Measurements from ENCODE around the gene EIF2A.
"Not testable (repeated sequence)": the region's sequence is repeated elsewhere in the genome, so short reads cannot be mapped to it uniquely, and the experiment has no call there.

EIF2A gene

GRCh38 chr3:150546226-150547044 is at the start of gene EIF2A, which contains the start of gene SERP1:
TSS of gene EIF2A (plus strand) at chr3:150546787. CDS start at chr3:150546803, 16 bp downstream.
TSS of gene SERP1 (minus strand) at chr3:150546496. CDS start at chr3:150546135, 361 bp downstream.
- DNase-seq, result peak; percentile 97

- DNase-seq, result no peak
These were observed 48.6 kb upstream of the EIF2A start for GRCh38 chr3:150497956-150498355.

- not testable (repeated sequence) for DNase-seq
These were observed 45.6 kb upstream of the EIF2A start for GRCh38 chr3:150500960-150501359.

DNA sequence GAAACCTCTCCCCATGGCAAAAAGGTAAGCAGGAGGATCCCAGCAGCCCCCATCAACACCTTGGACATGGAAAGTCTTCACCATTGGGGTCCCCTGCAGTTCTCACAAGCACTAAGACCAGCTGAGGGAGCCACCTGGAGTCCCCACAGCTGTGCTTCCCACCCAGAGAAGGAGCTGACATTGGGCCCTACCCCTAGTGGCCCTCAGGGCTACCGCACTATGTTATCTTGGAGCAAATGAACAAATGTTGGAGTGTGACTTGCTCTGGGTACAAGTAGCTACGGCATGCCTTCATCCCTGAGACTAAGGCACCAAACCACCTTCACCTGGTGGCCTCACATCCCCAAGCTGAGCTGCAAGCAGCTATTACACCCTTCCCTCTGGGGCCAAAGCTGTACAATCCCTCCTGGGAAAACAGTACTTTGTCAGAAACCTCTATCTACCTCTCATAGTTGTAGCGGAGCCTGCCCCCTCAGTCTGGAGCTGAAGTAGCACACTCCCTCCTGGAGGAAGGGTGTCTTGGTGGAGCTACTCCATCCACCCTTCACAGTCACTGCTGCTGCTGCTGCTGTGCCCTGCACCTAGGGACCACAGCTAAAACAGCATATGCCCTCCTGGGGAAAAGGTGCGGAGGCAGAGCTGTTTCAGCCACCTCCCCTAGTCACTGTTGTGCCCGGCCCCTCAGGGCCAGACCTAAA is 43.0 kb upstream of the EIF2A start:
- DNase-seq, result no peak

GRCh38 chr3:150504483-150504882 is 42.1 kb upstream of the EIF2A start:
- DNase-seq, result no peak

- no peak for DNase-seq
These were observed 38.2 kb upstream of the EIF2A start for GRCh38 chr3:150508401-150508800.

GRCh38 chr3:150509780-150510179 is 36.8 kb upstream of the EIF2A start:
- DNase-seq, result no peak

GRCh38 chr3:150511122-150511821 is 35.3 kb upstream of the EIF2A start:
- DNase-seq, result no peak

- DNase-seq, result no peak
These were observed 31.4 kb upstream of the EIF2A start for GRCh38 chr3:150515210-150515609.

DNA sequence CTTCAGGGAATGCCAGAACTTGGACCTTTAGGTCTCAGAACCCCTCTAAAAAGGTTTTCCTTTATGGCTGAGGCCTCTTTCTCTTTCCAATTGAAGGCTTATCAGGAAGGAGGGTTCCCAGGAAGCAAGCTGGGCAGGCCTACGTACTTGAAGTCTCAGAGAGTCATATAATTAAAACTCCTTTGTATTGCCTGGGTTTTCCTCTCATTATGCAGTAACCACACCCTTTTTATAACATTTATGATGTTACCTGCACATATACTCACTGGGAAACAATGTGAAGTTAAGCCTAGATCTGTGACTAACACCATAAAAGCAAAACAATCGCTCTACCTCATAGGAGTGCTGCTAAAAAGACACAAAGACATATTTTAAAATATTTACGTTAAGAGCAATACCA is 27.6 kb upstream of the EIF2A start:
- no peak for DNase-seq

GRCh38 chr3:150520408-150520807 is 26.2 kb upstream of the EIF2A start:
- no peak for DNase-seq

- DNase-seq, result no peak
These were observed 25.1 kb upstream of the EIF2A start for GRCh38 chr3:150521463-150521862.

DNA sequence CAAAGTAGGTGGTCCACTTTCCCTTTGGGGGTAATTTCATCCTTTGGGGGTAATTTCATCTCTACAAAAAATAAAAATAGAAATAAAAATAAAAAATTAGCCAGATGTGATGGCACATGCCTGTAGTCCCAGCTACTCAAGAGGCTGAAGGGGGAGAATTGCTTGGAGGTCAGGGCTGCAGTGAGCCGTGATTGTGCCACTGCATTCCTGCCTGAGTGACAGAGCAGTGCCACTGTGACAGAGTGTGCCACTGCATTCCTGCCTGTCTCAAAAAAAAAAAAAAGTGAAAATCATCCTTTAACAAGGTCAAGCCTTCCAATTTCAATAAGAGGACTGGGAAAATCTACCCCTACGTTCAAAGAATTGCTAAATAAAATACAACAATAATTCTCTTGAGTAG is 23.0 kb upstream of the EIF2A start:
- no peak for DNase-seq

DNA sequence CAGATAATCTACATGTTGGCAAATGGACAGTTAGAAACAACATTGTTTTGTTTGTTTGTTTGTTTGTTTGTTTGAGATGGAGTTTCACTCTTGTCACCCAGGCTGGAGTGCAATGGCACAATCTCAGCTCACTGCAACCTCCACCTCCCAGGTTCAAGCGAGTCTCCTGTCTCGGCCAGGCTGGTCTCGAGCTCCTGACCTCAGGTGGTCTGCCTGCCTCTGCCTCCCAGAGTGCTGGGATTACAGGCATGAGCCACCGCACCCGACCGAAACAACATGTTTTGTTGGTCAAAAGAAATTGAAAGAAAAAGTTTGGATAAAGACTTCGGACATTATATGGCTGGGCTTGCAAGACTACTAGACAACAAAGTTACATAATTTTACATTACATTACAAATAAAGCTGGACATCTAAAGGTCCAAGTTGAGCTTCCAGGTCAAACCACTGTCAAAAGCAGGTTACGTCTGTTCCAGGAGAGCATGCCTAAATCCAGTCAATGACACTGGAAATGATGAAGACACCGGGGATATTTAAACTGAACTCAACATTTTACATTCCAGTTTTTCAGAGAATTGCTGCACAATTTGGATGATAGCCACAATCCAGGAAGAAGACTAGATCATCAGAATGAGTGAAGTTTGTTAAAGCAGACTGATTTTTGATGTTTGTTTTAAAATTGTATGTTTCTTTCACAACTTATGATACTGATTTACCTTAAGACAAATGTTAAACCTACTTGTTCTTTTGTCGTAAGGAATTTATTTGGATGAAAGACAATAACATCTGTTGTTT is 18.9 kb upstream of the EIF2A start:
- no peak for DNase-seq

DNA sequence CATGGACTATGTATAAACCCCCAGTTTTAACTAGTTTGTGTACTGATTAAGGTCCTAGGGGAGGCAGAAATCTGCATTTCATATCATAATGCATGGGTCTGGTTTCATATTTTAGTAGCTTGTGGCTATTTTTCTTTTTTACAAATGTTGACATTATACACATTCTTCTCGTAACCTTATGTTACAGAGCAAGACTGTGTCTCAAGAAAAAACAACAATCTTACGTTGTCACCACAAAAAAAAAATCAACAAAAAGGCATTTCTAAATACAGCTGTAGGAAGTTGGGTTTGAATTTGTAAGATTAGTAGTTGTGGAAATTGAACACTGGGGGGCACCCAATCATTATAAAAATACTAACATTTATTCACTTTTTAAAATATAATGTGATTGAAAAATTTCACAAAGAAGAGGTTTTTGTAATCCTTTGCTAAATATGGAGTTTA is 18.2 kb upstream of the EIF2A start:
- DNase-seq, result no peak

GRCh38 chr3:150531775-150532174 is 14.8 kb upstream of the EIF2A start:
- DNase-seq, result no peak

DNA sequence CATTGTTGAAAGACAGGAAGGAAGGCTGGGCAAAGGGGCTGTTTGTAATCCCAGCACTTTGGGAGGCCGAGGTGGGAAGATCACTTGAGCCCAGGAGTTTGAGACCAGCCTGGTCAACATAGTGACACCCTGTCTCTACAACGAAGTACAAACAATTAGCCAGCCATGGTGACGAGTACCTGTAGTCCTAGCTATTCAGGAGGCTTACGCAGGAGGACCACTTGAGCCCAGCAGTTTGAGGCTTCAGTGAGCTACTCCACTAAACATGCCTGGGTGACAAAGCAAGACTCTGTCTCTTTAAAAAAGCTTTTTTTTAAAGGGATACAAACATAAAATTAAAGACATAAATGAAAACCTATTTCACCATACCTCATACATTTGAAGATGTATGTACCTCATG is 11.4 kb upstream of the EIF2A start:
- DNase-seq, result no peak

DNA sequence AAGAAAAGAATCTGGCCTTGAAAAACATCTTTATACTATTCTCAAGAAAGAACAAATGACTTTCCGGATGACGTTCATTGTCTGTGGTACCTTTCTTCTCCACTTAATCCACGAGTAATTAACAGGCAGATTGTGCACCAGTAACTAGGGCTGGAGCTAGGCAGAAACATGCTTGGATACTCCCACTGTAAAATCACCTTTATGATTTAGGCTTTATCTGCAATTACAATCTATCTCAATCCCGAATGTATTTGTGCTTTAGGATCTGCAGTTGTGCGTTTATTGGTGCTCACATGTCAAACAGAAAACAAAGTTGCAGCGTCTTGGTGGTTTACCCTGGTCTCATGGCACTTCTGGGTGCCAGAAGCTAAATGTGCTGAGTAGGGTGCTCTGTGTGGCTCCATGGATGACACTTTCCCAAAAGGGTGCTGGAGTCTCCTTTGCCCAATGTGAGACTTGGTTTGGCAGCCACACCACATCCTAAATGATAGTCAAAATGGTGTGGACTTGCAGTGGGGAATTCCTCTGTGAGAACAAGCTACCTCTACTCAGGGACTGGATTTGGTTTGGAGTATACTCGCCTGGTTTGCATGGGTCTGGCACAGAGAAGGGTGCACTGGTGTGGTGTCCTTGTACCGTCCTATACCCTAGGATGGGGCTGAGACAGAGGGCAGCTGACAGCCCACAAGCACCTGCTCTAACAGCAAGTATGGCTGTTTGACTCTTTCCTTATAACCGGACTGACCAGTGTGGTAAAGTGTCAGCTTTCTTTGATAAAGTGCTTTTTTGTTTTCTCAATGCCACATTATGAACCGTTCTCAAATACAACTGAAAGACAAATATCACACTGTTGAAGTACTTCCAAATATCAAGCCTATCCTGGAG is 8.0 kb upstream of the EIF2A start:
- no peak for DNase-seq

DNA sequence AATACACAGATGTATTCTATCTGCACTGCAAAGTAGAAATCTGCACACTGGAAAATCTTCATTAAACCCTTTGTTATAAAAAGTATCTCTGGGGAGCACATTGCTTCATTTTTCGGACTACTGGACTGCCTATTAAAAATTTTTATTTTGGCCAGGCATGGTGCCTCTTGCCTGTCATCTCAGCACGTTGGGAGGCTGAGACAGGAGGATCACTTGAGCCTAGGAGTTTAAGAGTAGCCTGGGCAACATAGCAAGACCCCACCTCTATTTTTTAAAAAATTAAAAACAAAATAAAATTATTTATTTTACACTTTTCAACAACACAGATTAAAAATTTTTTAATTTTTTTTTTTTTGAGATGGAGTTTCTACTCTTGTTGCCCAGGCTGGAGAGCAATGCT is 6.3 kb upstream of the EIF2A start:
- DNase-seq, result no peak

- DNase-seq, result no peak
These were observed 5.6 kb upstream of the EIF2A start for GRCh38 chr3:150540991-150541390.

DNA sequence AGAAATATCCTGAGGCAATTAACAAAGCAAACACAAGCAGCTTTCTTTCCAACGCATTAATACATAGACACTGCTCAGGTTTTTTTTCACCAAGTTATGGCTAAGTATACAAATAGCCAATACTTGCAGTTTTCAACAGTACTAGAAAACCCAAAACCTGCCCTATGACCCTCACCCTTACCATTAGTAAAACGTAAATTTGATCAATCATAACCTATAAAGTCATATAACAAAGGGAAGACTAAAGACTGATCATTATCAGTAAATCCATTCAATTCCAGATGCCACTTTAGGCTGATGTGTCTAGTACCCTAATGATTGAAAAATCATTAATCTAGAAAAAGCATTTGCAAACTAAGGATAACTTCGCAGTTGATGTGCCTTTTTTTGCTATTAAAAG is 3.5 kb upstream of the EIF2A start:
- DNase-seq, result no peak

DNA sequence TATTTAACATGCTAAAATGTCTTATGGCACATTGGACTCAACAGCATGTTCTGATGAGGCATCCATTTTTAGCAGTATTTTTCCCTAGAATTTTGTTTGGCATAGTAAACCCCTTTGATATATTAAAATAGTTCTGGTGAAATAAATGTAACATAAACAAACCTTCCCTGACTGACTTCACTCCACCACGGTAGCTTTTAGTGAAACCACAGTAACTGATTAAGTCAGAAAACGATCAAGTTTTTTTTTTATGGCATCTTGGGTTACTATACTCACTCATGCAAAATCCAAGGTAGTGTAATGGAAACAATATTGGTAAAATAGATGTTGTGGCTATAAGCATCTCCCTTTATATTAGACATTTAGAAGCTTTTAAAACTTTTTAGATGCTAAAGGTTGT is 3.1 kb upstream of the EIF2A start:
- DNase-seq, result no peak
